AG10803 (cell line): ENCODE data around the gene ROPN1.
"Not testable (repeated sequence)": the region's sequence is repeated elsewhere in the genome, so short reads cannot be mapped to it uniquely, and the experiment has no call there.

Experiments used
- DNase-seq: peaks from one replicate; pipeline ENCODE4 v3.0.0; 2010; ENCODE audit warnings: low read depth
- H3K4me3 ChIP-seq: 2 replicates; pipeline ENCODE4 v1.5.1; 2011; ENCODE audit warnings: mild to moderate bottlenecking, low read length, control low read depth
- CTCF ChIP-seq: conservative IDR thresholded peaks from 2 replicates; pipeline ENCODE4 v1.5.1; 2011; ENCODE audit warnings: mild to moderate bottlenecking, low read length, control low read depth, inconsistent platforms

ROPN1 gene

GRCh38 chr3:123991730-123992588 lies at the start of gene ROPN1:
Gene ROPN1, minus strand, starts transcription at chr3:123992124. Its CDS starts 11,643 bp downstream, at chr3:123980481.
- DNase-seq, H3K4me3 ChIP-seq: not testable (repeated sequence)

GRCh38 chr3:124041553-124041952 lies 49.6 kb upstream of the ROPN1 start:
- no peak overlapping the region for H3K4me3 ChIP-seq
- TF ChIP-seq CTCF, result no peak
- DNase-seq, result no peak

GRCh38 chr3:124037326-124037725 lies 45.4 kb upstream of the ROPN1 start:
- no peak overlapping the region for H3K4me3 ChIP-seq
- no peak for DNase-seq
- no peak for TF ChIP-seq CTCF

- not testable (repeated sequence) for DNase-seq
These were observed 44.3 kb upstream of the ROPN1 start for GRCh38 chr3:124036214-124036613.

GRCh38 chr3:124035463-124036121 lies 43.7 kb upstream of the ROPN1 start:
- TF ChIP-seq CTCF, result no peak
- H3K4me3 ChIP-seq, result no peak overlapping the region
- no peak for DNase-seq

More at GRCh38 chr3:124036214-124036613, 44.3 kb upstream of the ROPN1 start:
- not testable (repeated sequence) for H3K4me3 ChIP-seq

GRCh38 chr3:124034844-124035152 lies 42.9 kb upstream of the ROPN1 start:
- no peak for DNase-seq
- no peak for TF ChIP-seq CTCF
- H3K4me3 ChIP-seq, result peak overlapping the region; percentile 76; the same call in 1 of the 2 replicates

- H3K4me3 ChIP-seq, result peak overlapping the region; percentile 76
- TF ChIP-seq CTCF, result no peak
- no peak for DNase-seq
These were observed 42.3 kb upstream of the ROPN1 start for GRCh38 chr3:124034016-124034843.
